Keratinocyte (primary cell): ENCODE measurements around the gene ZNF680. TPM values are rescaled to one million over a fixed set of nuclear protein-coding genes. Genes with fewer than 3 reads are reported as not detected.

Source experiments
- DNase-seq: peaks from one replicate; pipeline ENCODE4 v3.0.0-alpha.2; 2011; ENCODE audit warnings: low read depth, missing footprints, low spot score
- FAIRE-seq: peaks from 2 replicates; lab custom pipeline; 2011; peaks lifted over from hg19 to GRCh38; lab: Jason Lieb, UNC
- H2AFZ ChIP-seq: 2 replicates; pipeline ENCODE4 v1.6.0; 2012; ENCODE audit warnings: low read length, control low read depth, inconsistent platforms; ENCODE audit not compliant: control insufficient read depth
- H3K27ac ChIP-seq: 2 replicates; pipeline ENCODE4 v1.5.1; 2011; ENCODE audit warnings: low read length; ENCODE audit not compliant: control insufficient read depth, insufficient read depth
- H3K27me3 ChIP-seq: 3 replicates; pipeline ENCODE4 v1.6.0; 2011; ENCODE audit warnings: low read length; ENCODE audit not compliant: control insufficient read depth, insufficient read depth; ENCODE audit errors: extremely low read depth
- H3K36me3 ChIP-seq, 2 experiments: 2 replicates in 1 of 2; 3 replicates in 1 of 2; pipeline ENCODE4 v1.5.1; 2011; ENCODE audit warnings: low read length in 2 of 2, mild to moderate bottlenecking in 1 of 2; ENCODE audit not compliant: control insufficient read depth in 2 of 2, insufficient read depth in 2 of 2; ENCODE audit errors: extremely low read depth in 1 of 2
- H3K4me1 ChIP-seq: 3 replicates; pipeline ENCODE4 v1.5.1; 2011; ENCODE audit warnings: low read length; ENCODE audit not compliant: control insufficient read depth, insufficient read depth; ENCODE audit errors: extremely low read depth
- H3K4me2 ChIP-seq: 3 replicates; pipeline ENCODE4 v1.6.0; 2011; ENCODE audit warnings: low read depth, low read length; ENCODE audit not compliant: control insufficient read depth, insufficient read depth; ENCODE audit errors: extremely low read depth
- H3K4me3 ChIP-seq, 3 experiments: fragments of 200-600 bp in 1 of 3; sonication (generic) in 1 of 3; 2 replicates in 2 of 3; 3 replicates in 1 of 3; pipeline ENCODE4 v1.5.1; 2011 to 2016; ENCODE audit warnings: low read length in 3 of 3, mild to moderate bottlenecking in 3 of 3, control low read depth in 2 of 3, inconsistent platforms in 1 of 3, low read depth in 1 of 3, mixed read lengths in 1 of 3, mixed run types in 1 of 3, moderate library complexity in 1 of 3; ENCODE audit not compliant: control insufficient read depth in 2 of 3, insufficient read depth in 2 of 3; ENCODE audit errors: extremely low read depth in 1 of 3
- H3K79me2 ChIP-seq: 2 replicates; pipeline ENCODE4 v1.6.0; 2012; ENCODE audit warnings: low read length; ENCODE audit not compliant: control insufficient read depth, insufficient read depth
- H3K9ac ChIP-seq: 3 replicates; pipeline ENCODE4 v1.6.0; 2011; ENCODE audit warnings: low read length; ENCODE audit not compliant: control insufficient read depth, insufficient read depth; ENCODE audit errors: extremely low read depth
- H3K9me1 ChIP-seq: 3 replicates; pipeline ENCODE4 v1.6.0; 2011; ENCODE audit warnings: low read length; ENCODE audit not compliant: control insufficient read depth, insufficient read depth; ENCODE audit errors: extremely low read depth
- H3K9me3 ChIP-seq: 2 replicates; pipeline ENCODE4 v1.5.1; 2012; ENCODE audit warnings: low read depth, low read length; ENCODE audit not compliant: control insufficient read depth
- H4K20me1 ChIP-seq: 3 replicates; pipeline ENCODE4 v1.6.0; 2011; ENCODE audit warnings: low read length; ENCODE audit not compliant: control insufficient read depth, insufficient read depth; ENCODE audit errors: extremely low read depth
- CTCF ChIP-seq, 3 experiments: IDR thresholded peaks in 1 of 3; conservative IDR thresholded peaks in 1 of 3; optimal IDR thresholded peaks in 1 of 3; 2 replicates in 2 of 3; 3 replicates in 1 of 3; pipeline versions ENCODE3 to v1.5.1; 2011; ENCODE audit warnings: low read length in 3 of 3, mild to moderate bottlenecking in 3 of 3, moderate library complexity in 2 of 3, control low read depth in 1 of 3, inconsistent platforms in 1 of 3; ENCODE audit not compliant: insufficient read depth in 2 of 3; ENCODE audit errors: extremely low read depth in 1 of 3
- EZH2 ChIP-seq: IDR thresholded peaks from one replicate; pipeline ENCODE4 v1.6.1; 2012; ENCODE audit warnings: inconsistent platforms, mild to moderate bottlenecking, low read length, moderate library complexity
- dilution Hi-C: fragments of 300-500 bp; cut with MboI; formaldehyde crosslinking; loops from one replicate; pipeline ENCODE4 v1.7.0; 2020; ENCODE audit warnings: low sequenced_read_pairs; ENCODE audit not compliant: extremely low pct_ligation_motif_present
- polyA plus RNA-seq, 5 experiments: library from polyadenylated mRNA; depleted of rRNA in 3 of 5; stranded (reverse) in 3 of 5; stranded (forward) in 1 of 5; unstranded in 1 of 5; fragments of >200 nt; gene quantifications; 1 replicate in 1 of 5; 2 replicates in 3 of 5; 3 replicates in 1 of 5; pipeline versions ENCODE4 v1.2.1 to v1.2.3, GENCODE V29; 2011 to 2012; ENCODE audit warnings: missing spikeins in 2 of 5, low read depth in 1 of 5, low replicate concordance in 1 of 5

ZNF680 gene
- polyA plus RNA-seq, 1 donor (not counting 4 experiments of a cell fraction or from before 2014, with no cell fraction given) = 4.5 TPM

DNA sequence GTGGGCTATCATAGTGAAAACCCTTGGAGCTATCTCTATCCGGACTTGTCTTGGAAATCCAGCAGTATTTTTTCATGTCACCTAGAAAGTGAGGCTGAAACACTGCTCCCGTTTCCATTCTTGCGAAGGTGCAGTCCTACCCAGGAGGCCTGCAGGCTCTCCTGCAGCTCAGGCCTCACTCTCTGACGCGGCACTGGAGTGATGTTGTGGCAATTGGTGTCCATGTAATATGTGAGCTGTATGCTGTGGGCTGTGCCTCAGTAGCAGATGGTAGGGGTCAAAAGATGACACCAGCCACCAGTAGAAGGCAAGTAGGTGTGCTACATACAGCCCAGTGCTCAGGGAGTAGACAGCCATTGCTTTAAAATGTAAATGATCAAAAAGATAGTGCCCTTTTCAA is 28.1 kb upstream of the ZNF680 start:
- TF ChIP-seq EZH2 (no peak), CTCF (optimal IDR thresholded peaks at IDR 0.05 in 1 of 3, IDR thresholded peaks at IDR 0.05 in 1 of 3, conservative IDR thresholded peaks at IDR 0.05 in 1 of 3; ENCODE audit: extremely low read depth in 1 of 3, insufficient read depth in 2 of 3, low read length in 3 of 3) (no peak)
- Histone ChIP-seq H3K9me3 (no peaks in the 10 kb centered on the region), H3K79me2 (no peaks in the 10 kb centered on the region), H3K4me3 (no peak overlapping the region), H3K27me3 (no peaks in the 10 kb centered on the region), H2AFZ (no peak overlapping the region), H3K9ac (no peak overlapping the region), H3K36me3 (no peaks in the 10 kb centered on the region), H3K4me1 (no peaks in the 10 kb centered on the region), H3K9me1 (no peaks in the 10 kb centered on the region), H3K27ac (no peak overlapping the region), H3K4me2 (no peak overlapping the region), H4K20me1 (no peaks in the 10 kb centered on the region)
- DNase-seq (no peak), FAIRE-seq (no peak)
- dilution Hi-C loops = no loop called here

DNA sequence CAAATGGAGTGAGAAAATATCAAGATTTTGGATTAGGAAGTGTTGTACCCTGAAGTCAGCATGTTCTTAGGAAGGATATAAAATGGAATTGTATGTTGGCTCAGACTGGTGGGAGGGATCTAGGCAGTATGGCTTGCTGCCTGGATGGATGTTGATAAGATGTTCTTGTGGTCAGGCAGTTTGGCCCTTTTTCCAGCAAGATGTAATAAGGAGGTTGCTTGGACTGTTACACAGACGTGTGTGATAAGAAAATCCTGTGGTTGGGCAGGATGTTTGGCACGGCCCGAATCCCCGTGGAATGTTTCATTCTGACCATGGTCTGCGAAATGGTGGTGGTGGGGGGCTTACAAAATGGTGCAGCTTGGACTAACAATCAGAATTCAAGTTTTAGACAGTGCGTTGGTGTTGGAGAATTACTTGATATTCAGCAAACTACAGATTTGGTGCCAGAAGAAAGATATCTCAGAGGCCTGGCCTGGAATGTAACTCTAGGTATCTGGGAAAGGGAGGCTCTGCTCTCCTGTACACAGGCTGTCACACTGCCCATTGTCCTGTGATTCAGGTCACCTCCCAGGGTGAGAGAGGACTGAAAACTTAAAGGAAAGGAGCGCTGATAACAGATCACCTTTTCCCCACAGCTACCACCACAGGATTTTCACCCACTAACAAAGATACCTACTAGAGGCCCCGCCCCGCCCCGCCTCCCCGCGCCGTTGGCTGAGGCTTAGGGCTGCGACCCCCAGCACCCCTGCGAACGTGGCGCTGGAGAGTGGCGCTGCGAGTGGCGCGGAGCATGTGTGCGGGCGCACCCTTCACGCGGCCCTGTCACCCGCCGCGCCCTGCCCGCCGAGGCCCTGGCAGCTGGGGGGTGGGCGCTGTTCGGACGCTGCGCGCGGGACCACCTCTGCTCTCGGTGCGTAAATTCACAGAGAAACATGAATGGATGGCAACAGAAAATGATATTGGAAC is 19.3 kb upstream of the ZNF680 start:
- Histone ChIP-seq H3K4me2 (no peak overlapping the region), H3K27me3 (no peaks in the 10 kb centered on the region), H3K9me1 (no peaks in the 10 kb centered on the region), H3K9ac (no peak overlapping the region), H3K9me3 (no peaks in the 10 kb centered on the region), H3K4me1 (no peaks in the 10 kb centered on the region), H2AFZ (no peak overlapping the region), H3K36me3 (no peaks in the 10 kb centered on the region), H3K79me2 (no peaks in the 10 kb centered on the region), H3K4me3 (no peak overlapping the region), H3K27ac (no peak overlapping the region), H4K20me1 (no peaks in the 10 kb centered on the region)
- dilution Hi-C loops = no loop called here
- no peak for DNase-seq
- FAIRE-seq = no peak
- TF ChIP-seq CTCF (optimal IDR thresholded peaks at IDR 0.05 in 1 of 3, IDR thresholded peaks at IDR 0.05 in 1 of 3, conservative IDR thresholded peaks at IDR 0.05 in 1 of 3; ENCODE audit: extremely low read depth in 1 of 3, insufficient read depth in 2 of 3, low read length in 3 of 3) (no peak), EZH2 (no peak)
